HG03095 (cell line): ENCODE data around the gene CDON.
"Not testable (repeated sequence)": the region's sequence is repeated elsewhere in the genome, so short reads cannot be mapped to it uniquely, and the experiment has no call there.

Experiments used
- ATAC-seq: cut with Tn5 transposase; IDR thresholded peaks from one replicate; pipeline ENCODE4 v1.9.1; 2021; ENCODE audit warnings: moderate library complexity; ENCODE audit not compliant: unreplicated experiment

Gene CDON

GRCh38 chr11:125925804-125926203, 136.9 kb downstream of the CDON start:
- ATAC-seq = no peak

GRCh38 chr11:125925247-125925740, 137.4 kb downstream of the CDON start:
- no peak for ATAC-seq

GRCh38 chr11:125924384-125925007, 138.2 kb downstream of the CDON start:
- ATAC-seq = no peak

- ATAC-seq = no peak
These were observed 139.0 kb downstream of the CDON start for GRCh38 chr11:125923633-125924032.

- no peak for ATAC-seq
These were observed 139.6 kb downstream of the CDON start for GRCh38 chr11:125923012-125923579.

- no peak for ATAC-seq
These were observed 140.5 kb downstream of the CDON start for GRCh38 chr11:125922156-125922555.

GRCh38 chr11:125921042-125921441, 141.6 kb downstream of the CDON start:
- no peak for ATAC-seq

- ATAC-seq = no peak
These were observed 144.4 kb downstream of the CDON start for GRCh38 chr11:125918140-125918840.

- ATAC-seq = no peak
These were observed 145.9 kb downstream of the CDON start for GRCh38 chr11:125916683-125917347.

GRCh38 chr11:125914601-125915000, 148.1 kb downstream of the CDON start:
- ATAC-seq = not testable (repeated sequence)

GRCh38 chr11:125910226-125910849, 152.3 kb downstream of the CDON start:
- no peak for ATAC-seq
